SW 1271 (cell line): ENCODE measurements around the gene SLC38A10.

ENCODE experiments used
- DNase-seq, 2 experiments: peaks; one replicate each; lab custom pipeline; 2025; lab: John Stamatoyannopoulos, UW

The SLC38A10 gene

DNA sequence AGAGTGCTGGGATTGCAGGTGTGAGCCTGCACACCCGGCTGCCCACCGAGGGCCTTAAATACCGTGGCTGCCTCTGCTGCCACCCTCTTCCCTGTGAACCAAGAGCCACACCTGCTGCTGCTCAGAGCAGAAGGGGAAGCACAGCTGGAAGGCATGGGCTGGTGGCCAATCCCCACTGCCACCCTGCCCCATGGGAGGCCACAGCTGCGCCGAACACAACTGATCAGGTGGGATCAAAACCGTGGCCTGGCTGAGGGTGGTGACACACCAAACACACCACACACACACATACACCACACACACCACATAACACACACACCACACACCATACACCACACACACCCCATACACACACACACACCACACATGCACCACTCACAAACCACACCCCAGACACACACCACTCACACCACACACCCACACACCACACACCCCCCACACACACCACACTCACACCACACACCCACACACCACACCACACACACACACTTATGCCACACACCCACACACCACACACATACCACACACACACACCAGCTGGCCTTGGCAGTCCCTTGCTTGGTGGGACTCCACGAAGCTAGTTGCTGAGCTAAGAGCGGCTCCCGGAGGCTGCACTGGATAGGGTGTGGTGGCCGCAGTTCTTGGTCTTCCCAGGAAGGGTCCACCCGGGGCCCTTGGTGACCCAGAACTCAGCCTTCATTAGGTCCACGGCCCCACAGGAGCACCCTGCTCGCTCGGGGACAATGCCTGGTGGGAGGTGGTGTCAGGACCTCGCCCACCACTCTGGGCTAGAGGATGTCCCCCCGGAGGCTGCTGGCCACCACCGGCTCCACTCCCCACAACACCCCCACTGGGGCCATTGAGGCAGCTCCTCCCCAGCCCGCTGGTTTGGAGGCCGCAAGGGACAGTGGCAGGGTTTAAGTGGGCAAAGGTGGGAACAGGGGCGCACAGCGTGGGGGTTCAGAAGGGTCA, 87.2 kb downstream of the SLC38A10 start:
- no peak for DNase-seq

DNA sequence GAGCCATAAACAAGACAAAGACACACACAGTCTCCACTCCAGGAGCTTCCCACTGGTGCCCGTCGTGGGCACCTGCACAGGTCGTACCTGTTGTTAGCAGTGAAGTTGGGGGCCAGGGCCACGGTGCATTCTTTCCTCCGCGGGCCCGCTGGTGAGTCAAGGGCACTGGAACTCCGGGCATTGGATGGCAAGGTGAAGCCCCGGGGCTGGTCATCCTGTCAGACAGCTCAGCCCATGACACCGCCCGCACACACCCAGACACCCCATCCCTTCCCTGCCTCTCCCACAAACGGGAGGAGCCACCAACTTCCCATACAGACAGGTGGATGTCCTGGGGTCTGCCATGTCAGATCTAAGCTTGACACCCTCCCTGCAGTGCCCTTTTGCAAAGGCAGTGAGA, 88.5 kb downstream of the SLC38A10 start:
- no peak for DNase-seq

DNA sequence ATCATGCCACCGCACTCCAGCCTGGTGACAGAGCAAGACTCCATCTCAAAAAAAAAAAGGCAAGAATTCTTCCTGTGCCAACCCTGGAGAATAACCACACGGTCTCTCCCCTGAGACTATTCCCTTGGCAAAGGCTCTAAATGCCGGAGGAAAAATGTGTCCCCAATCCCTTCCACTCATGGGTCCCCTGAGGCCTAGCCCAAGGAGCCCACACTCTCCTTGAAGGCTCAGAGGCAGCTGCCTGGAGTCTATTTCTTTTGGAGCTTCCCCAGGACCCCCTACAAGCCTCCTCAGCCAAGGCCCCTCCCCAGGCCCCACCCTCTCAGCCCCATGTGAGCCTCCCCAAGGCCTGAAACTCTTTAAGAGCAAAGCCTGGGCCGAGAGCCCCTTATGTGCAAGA, 88.9 kb downstream of the SLC38A10 start:
- no peak for DNase-seq

GRCh38 chr17:81204578-81204977, 90.5 kb downstream of the SLC38A10 start:
- DNase-seq, result no peak

- DNase-seq, result no peak
These were observed 92.0 kb downstream of the SLC38A10 start for GRCh38 chr17:81203136-81203535.

GRCh38 chr17:81202318-81202717, 92.8 kb downstream of the SLC38A10 start:
- no peak for DNase-seq

- peak in 1 of 2 experiments; percentile 64 for DNase-seq
These were observed 94.2 kb downstream of the SLC38A10 start for GRCh38 chr17:81200695-81201580.

DNA sequence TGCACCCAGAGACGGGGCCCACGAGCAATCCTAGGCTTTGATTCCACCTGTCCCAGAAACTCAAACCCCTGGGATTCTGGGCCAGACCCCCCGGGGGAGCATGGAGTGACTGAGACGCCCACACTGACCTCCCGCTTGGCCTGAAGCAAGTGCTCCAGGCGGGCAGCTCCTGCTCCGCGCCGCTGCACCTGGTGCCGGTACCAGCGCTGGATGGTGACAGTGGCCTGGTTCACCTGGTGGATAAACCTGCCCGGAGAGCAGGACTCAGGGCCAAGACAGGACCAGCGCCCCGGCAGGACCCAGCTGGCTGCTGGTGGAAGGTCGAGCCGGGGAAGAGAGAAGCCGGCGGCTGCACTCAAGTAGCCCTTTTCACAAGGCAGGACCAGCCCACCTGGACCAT, 94.9 kb downstream of the SLC38A10 start:
- no peak for DNase-seq

DNA sequence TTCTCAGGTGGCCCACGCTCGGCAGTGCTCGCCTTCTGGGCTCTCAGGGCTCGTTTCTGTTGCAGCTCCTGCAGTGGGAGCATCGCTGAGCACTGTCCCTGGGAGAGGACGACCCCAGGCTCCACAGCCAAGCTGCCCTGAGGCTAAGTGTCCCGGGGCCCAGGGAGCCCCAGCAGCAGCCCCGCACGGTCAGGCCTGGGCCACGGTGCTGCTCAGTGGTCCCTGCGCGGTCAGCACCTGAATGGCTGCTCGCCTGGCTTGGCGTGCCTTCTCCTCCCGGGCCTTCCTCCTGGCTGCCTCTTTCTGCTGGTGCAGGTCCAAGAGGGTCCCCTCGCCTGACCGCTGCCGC, 95.7 kb downstream of the SLC38A10 start:
- DNase-seq, result no peak

DNA sequence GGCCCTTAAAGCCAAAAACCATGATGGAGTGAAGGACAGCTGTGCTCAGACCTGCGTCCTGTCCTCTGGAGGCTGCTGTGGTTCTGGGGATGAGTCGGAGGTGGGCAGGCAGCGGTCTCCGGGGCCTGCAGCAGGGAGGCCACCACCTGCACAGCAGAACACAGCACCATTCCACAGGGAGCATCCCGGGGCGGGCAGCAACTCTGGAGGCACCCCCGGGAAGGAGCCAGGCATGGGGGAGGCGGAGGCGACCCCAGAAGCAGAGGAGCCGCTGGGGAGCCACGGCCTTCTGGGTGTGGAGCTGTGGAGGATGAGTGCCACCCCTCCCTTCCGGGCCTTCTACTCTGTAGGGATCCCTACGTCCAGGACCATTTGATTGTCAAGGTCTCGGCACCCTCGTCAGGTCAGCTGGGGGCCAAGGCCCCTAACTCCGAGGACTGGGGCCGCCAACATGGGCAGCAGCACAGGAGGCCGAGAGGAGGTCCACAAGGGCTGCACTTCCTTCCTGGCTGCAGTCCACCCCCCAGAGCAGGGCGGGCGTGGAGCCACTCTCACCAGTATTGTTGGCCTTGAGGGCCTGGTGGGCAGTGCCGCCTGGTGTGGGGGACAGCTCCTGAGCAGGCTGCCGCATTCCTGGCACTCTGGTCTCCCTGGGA, 96.2 kb downstream of the SLC38A10 start:
- no peak for DNase-seq

DNA sequence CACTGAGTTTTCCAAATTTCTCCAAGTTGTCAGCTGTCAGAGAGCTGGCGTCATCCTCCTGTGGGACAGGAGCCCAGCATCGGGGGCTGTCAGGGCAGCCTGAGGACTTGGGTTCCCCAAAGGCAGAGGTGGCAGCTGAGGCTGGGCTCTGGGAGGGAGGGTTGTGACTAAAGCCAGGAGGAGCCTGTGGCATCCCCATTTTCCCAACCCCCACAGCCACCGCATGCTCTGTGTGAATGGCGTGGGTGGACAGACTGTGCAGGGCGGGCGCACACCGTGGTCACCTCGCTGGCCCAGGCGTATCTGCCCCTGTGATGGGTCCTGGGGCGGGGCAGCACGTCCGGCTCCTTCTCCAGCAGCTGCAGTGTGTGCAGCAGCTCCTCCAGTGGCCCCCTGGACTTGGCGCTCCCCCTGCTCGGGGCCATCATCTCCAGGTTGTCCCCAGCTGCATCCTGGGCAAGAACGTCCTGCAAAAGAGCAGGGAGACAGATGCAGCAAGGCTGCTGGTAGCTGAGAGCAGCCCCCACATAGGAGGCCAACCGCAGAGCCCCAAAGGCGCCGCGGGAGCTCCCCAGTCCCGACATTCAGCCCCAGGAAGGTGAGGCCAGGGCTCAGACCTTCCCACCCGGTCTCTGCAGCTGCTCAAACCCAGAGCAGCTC, 97.1 kb downstream of the SLC38A10 start:
- no peak for DNase-seq

DNA sequence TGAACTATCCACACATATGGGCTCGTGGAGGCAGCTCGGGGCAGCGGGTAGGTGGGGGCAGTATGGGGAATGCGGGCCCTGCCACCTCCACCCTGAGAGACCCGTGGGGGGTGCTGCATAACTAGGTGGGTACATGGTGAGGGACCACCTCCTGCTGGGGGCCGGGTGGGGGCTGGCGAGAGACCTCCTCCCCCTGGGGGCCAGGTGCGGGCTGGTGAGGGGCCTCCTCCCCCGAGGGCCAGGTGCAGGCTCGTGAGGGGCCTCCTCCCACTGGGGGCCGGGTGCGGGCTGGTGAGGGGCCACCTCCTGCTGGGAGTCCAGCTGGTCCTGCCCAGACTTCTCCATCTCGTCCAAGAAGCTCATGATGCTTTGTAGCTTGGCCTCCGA, 97.7 kb downstream of the SLC38A10 start:
- DNase-seq, result no peak

- DNase-seq, result no peak
These were observed 98.3 kb downstream of the SLC38A10 start for GRCh38 chr17:81196505-81197408.

DNA sequence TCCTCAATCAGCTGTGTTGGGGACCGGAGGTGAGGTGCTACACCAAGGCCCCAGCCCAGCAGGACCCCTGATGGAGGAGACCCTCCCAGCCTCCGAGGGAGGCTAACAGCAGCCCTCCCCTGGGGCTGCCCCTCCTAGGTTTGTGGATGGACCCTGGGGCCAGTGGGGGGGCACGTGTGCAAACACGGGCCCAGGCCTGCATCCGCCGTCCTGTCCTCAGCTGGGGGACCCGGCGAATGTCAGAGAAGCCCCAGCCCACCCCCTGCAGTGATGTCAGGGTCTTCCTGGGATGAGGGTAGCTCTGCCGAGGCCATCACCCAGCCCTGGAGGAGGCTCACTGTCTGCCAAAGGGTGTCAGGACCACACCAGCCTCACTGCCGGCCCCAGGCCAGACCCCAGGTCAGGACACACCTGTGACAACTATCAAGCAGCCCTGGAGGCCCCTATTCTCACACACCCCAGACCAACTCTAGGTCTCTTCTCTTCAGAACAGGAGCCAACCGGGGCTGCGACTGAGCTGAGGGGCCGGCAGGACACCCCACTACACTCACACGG, 99.1 kb downstream of the SLC38A10 start:
- no peak for DNase-seq
